Activated CD4-positive, alpha-beta T cell treated with anti-CD3 and anti-CD28 coated beads, Interleukin-2, amount 10 ng/mL, durations not matched to agents 24 days and 14 days (primary cell): ENCODE measurements around the gene LRRK2. TPM values are rescaled to one million over a fixed set of nuclear protein-coding genes. Genes with fewer than 3 reads are reported as not detected.

Experiments used
- DNase-seq: peaks from one replicate; pipeline ENCODE4 v3.0.0; 2022
- H3K27ac Mint-ChIP-seq: one replicate; pipeline ENCODE4 v1.8.0; 2022; ENCODE audit warnings: mild to moderate bottlenecking, mixed read lengths
- H3K27me3 Mint-ChIP-seq: one replicate; pipeline ENCODE4 v1.8.0; 2022; ENCODE audit warnings: mixed read lengths
- H3K36me3 Mint-ChIP-seq: one replicate; pipeline ENCODE4 v1.8.0; 2022; ENCODE audit warnings: low read depth, mild to moderate bottlenecking, mixed read lengths
- H3K4me1 Mint-ChIP-seq: one replicate; pipeline ENCODE4 v1.8.0; 2021; ENCODE audit warnings: mixed read lengths
- H3K4me3 Mint-ChIP-seq: one replicate; pipeline ENCODE4 v1.8.0; 2022; ENCODE audit warnings: mild to moderate bottlenecking, moderate library complexity, mixed read lengths
- H3K9me3 Mint-ChIP-seq: one replicate; pipeline ENCODE4 v1.8.0; 2021; ENCODE audit warnings: mixed read lengths
- intact Hi-C: fragments of 100-400 bp; cut with micrococcal nuclease; formaldehyde crosslinking; loops from one replicate; pipeline ENCODE4 v1.15.1; 2023
- total RNA-seq: library from RNA; stranded (reverse); gene quantifications from 2 replicates; pipeline ENCODE4 v1.2.3, GENCODE V29; 2022

LRRK2 gene
- total RNA-seq, 1 donor from 2014 or later, result not detected

GRCh38 chr12:40390980-40391379 is 166.2 kb downstream of the LRRK2 start:
- Mint-ChIP-seq H3K9me3 (no peaks in the 10 kb centered on the region), H3K27ac (no peak overlapping the region), H3K27me3 (no peaks in the 10 kb centered on the region), H3K4me1 (no peaks in the 10 kb centered on the region), H3K4me3 (no peak overlapping the region), H3K36me3 (no peaks in the 10 kb centered on the region)
- intact Hi-C loops, result no loop called here
- no peak for DNase-seq

GRCh38 chr12:40393026-40393425 is 168.2 kb downstream of the LRRK2 start:
- no peaks in the 10 kb centered on the region for H3K9me3 Mint-ChIP-seq
- intact Hi-C loops, result no loop called here
- H3K4me3 Mint-ChIP-seq, result no peak overlapping the region
- H3K4me1 Mint-ChIP-seq, result no peaks in the 10 kb centered on the region
- no peak overlapping the region for H3K27ac Mint-ChIP-seq
- H3K36me3 Mint-ChIP-seq, result no peaks in the 10 kb centered on the region
- no peak for DNase-seq
- H3K27me3 Mint-ChIP-seq, result no peaks in the 10 kb centered on the region

- Mint-ChIP-seq H3K27me3 (no peaks in the 10 kb centered on the region), H3K36me3 (no peaks in the 10 kb centered on the region), H3K27ac (no peak overlapping the region), H3K4me3 (no peak overlapping the region), H3K4me1 (no peaks in the 10 kb centered on the region), H3K9me3 (no peaks in the 10 kb centered on the region)
- intact Hi-C loops, result no loop called here
- no peak for DNase-seq
Observed at GRCh38 chr12:40399656-40400055, 174.9 kb downstream of the LRRK2 start.

GRCh38 chr12:40405419-40405818 is 180.6 kb downstream of the LRRK2 start:
- DNase-seq, result no peak
- Mint-ChIP-seq H3K4me3 (no peak overlapping the region), H3K4me1 (no peaks in the 10 kb centered on the region), H3K9me3 (no peaks in the 10 kb centered on the region), H3K27ac (no peak overlapping the region), H3K27me3 (no peaks in the 10 kb centered on the region), H3K36me3 (no peaks in the 10 kb centered on the region)
- intact Hi-C loops, result no loop called here

Other genes with a start within 250 kb of the LRRK2 start
- 2.9 and 3.1 TPM in 2 replicates for gene SLC2A13, start 118.9 kb upstream of the LRRK2 start, total RNA-seq